Right renal cortex interstitium (tissue), 3 donors: Measurements from ENCODE around the gene DBNDD2. TPM values are rescaled to one million over a fixed set of nuclear protein-coding genes. Genes with fewer than 3 reads are reported as not detected.
A peak's percentile ranks its signal among the peaks of the same experiment; 100 is the strongest.

Experiments used
- DNase-seq, 3 donors: peaks; one replicate each; pipeline ENCODE4 v3.0.0-alpha.2; 2013; ENCODE audit warnings: low read depth in 3 of 3, low spot score in 2 of 3
- polyA plus RNA-seq, 3 donors: library from polyadenylated mRNA; unstranded; fragments of 120-200 nt; gene quantifications; one replicate each; pipeline ENCODE4 v1.2.1, GENCODE V29; 2013; ENCODE audit not compliant: insufficient read length in 3 of 3

The DBNDD2 gene
- polyA plus RNA-seq, result 10 to 100 TPM; 25.0 to 31.1 (median 27.0) TPM

- no peak for DNase-seq
These were observed at the start of gene DBNDD2 for GRCh38 chr20:45407783-45408645. DBNDD2 (plus strand) TSS chr20:45408289; CDS start chr20:45408468, 179 bp downstream.

- DNase-seq, result no peak
These were observed 49.1 kb upstream of the DBNDD2 start for GRCh38 chr20:45359069-45359405.

GRCh38 chr20:45359406-45360148 is 48.5 kb upstream of the DBNDD2 start:
- DNase-seq, result no peak

GRCh38 chr20:45361793-45362192 is 46.3 kb upstream of the DBNDD2 start:
- no peak for DNase-seq

GRCh38 chr20:45362804-45363610 is 45.1 kb upstream of the DBNDD2 start, which contains the start of gene SYS1:
SYS1 (plus strand) TSS chr20:45363156; CDS start chr20:45363532, 376 bp downstream.
- peak; percentile 98 for DNase-seq

GRCh38 chr20:45363611-45364492 is 44.2 kb upstream of the DBNDD2 start:
- DNase-seq, result no peak

GRCh38 chr20:45365444-45365970 is 42.6 kb upstream of the DBNDD2 start:
- DNase-seq, result no peak

GRCh38 chr20:45366192-45366591 is 41.9 kb upstream of the DBNDD2 start:
- DNase-seq, result no peak

- DNase-seq, result no peak
These were observed 41.5 kb upstream of the DBNDD2 start for GRCh38 chr20:45366631-45367030.

GRCh38 chr20:45367126-45367525 is 41.0 kb upstream of the DBNDD2 start:
- DNase-seq, result no peak

GRCh38 chr20:45368221-45368980 is 39.7 kb upstream of the DBNDD2 start:
- no peak for DNase-seq

- DNase-seq, result no peak
These were observed 37.4 kb upstream of the DBNDD2 start for GRCh38 chr20:45370571-45371160.

- DNase-seq, result no peak
These were observed 35.8 kb upstream of the DBNDD2 start for GRCh38 chr20:45372241-45372640.

- no peak for DNase-seq
These were observed 35.3 kb upstream of the DBNDD2 start for GRCh38 chr20:45372646-45373352.

- peak in 2 of 3 donors; percentile 57 to 71 for DNase-seq
These were observed 34.6 kb upstream of the DBNDD2 start for GRCh38 chr20:45373353-45374100.

GRCh38 chr20:45374101-45374467 is 34.0 kb upstream of the DBNDD2 start:
- no peak for DNase-seq

GRCh38 chr20:45374966-45375365 is 33.1 kb upstream of the DBNDD2 start:
- no peak for DNase-seq
